GM21529 (cell line): ENCODE results near the gene P2RY6.
A peak's percentile ranks its signal among the peaks of the same experiment; 100 is the strongest.

Experiments used
- ATAC-seq: cut with Tn5 transposase; IDR thresholded peaks from one replicate; pipeline ENCODE4 v1.9.1; 2021; ENCODE audit not compliant: unreplicated experiment

P2RY6 gene

DNA sequence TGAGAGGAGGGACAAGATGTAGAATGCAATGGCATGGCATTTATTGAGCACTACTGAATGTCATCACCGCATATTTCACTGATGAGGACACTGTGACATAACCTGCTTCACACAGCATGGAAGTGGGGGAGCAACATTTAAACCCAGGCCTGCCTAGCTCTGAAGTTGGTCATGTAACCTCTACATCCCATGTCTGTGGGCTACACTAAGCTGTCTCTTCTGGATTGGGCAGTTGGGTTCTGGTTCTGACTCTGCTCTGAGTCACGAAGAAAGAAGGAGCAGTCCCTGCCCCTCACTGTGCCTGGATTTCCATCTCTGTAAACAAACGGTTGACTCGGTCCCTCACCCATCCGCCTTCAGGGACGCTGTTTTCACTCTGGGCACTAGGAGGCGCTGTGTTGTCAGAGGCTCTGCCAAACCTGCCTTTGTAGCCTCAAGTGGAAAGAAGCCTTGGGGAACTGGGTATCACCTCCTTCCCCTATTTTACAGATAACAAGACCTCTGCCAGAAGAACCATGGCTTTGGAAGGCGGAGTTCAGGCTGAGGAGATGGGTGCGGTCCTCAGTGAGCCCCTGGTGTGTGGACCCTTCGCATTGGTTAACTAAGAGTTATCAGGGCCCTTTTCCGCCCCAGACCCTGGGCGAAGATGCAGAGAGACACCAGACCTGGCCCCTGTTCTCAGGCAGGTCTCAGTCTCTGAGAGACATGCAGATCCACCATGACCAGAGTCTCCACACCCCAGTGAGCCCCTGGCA lies 23.3 kb downstream of the P2RY6 start:
- ATAC-seq, result peak; percentile 62

DNA sequence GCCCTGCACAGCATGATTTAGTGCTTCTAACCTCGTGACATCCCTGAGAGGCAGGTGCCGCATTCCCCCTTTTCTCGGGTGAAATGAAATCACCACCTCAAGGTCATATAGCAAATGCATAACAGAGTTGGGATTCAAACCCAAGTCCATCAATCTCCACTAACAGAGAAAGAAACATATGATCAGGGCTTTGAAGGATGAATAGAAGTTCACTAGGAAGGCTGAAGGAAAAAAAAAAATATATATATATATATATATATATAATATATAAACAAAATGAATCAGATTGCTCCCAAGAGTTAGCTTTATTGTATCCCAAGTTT lies 23.8 kb downstream of the P2RY6 start:
- no peak for ATAC-seq

DNA sequence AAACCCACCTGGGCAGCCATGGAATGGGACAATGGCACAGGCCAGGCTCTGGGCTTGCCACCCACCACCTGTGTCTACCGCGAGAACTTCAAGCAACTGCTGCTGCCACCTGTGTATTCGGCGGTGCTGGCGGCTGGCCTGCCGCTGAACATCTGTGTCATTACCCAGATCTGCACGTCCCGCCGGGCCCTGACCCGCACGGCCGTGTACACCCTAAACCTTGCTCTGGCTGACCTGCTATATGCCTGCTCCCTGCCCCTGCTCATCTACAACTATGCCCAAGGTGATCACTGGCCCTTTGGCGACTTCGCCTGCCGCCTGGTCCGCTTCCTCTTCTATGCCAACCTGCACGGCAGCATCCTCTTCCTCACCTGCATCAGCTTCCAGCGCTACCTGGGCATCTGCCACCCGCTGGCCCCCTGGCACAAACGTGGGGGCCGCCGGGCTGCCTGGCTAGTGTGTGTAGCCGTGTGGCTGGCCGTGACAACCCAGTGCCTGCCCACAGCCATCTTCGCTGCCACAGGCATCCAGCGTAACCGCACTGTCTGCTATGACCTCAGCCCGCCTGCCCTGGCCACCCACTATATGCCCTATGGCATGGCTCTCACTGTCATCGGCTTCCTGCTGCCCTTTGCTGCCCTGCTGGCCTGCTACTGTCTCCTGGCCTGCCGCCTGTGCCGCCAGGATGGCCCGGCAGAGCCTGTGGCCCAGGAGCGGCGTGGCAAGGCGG lies 24.5 kb downstream of the P2RY6 start:
- no peak for ATAC-seq

DNA sequence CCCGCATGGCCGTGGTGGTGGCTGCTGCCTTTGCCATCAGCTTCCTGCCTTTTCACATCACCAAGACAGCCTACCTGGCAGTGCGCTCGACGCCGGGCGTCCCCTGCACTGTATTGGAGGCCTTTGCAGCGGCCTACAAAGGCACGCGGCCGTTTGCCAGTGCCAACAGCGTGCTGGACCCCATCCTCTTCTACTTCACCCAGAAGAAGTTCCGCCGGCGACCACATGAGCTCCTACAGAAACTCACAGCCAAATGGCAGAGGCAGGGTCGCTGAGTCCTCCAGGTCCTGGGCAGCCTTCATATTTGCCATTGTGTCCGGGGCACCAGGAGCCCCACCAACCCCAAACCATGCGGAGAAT lies 25.1 kb downstream of the P2RY6 start:
- ATAC-seq, result no peak

DNA sequence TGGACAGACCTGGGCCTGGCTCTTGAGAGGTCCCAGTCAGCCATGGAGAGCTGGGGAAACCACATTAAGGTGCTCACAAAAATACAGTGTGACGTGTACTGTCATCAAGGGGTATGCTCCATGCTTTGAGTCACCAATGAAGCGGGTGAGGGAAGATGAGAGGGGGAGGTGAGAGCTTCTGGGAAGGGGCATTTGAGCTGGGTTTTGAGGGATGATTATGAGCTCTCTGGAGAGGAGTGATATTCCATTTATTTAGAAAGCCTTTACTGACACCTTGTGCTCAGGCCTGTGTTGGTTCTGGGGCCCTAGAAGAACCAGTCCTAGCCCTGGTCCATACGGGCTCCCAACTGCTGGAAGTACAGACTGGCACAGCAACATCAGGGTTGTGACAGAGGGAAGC lies 25.6 kb downstream of the P2RY6 start:
- ATAC-seq, result no peak

DNA sequence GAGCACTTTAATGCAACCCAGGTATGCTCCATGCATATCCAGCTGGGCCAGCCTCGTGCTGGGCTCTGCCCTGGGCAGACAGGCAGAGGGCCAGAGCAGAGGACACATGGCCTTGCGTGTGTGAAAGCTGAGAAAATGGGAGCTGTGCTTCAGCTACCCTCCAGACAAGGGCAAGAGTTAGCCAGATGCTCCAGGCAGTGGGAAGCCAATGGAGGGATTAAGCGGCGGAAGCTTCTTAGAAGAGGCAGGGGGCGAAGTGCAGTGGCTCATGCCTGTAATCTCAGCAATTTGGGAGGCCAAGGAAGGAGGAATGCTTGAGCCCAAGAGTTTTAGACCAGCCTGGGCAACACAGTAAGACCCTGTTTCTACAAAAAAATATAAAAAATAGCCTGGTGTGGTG lies 26.1 kb downstream of the P2RY6 start:
- no peak for ATAC-seq

DNA sequence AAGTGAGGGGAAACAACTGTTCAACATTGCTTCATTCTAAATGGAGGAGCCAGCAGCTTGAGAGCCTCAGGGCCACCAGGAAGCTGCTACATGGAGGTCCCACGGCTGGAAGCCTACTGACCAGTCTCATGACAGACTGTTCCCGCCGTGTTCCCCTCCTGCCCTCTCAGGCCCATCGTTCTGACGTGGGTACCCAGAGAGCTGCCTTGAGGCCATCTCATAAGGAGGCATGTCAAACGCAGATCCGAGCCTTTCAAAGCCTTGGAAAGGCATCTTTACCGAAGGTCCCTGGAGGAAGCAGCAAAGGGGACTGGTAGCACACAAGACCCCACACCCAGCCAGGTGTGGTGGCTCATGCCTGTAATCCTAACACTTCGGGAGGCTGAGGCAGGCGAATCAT lies 27.6 kb downstream of the P2RY6 start:
- no peak for ATAC-seq

DNA sequence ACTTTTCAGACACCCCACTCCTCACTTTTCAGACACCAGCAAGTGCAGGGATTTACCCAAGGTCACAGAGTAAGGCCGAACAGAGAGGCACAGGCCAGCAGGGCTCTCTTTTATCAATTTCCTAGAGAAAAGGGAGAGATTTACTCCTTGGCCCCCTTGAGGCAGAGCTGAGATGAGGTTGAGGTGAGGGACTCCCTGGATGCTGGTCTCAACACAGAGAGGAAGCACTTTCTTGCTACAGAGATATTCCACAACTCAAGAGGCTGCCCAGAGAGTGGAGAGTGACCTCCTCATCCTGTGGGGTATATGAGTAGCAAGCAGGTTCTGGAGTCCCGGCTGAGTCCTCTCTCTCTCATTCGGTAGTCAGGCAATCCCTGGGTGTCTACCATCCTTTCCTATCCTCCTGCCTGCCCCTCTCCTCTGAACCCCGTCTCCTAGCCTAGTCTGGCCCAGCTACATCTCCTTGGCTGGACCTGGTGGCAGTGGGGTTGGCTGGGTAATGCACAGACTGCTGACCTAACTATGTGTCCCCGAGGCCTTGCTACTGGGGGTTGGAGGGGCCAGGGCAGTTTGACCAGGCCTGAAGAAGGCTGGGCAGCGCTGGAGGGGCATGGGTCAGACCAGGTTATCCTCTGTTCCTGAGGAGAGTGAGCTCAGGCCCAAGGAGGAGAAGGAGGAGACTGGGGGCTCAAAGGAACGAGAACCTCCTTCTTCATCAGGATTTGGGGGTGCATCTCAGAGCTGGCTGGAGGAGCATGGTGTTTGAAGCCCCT lies 34.1 kb downstream of the P2RY6 start:
- ATAC-seq, result no peak

DNA sequence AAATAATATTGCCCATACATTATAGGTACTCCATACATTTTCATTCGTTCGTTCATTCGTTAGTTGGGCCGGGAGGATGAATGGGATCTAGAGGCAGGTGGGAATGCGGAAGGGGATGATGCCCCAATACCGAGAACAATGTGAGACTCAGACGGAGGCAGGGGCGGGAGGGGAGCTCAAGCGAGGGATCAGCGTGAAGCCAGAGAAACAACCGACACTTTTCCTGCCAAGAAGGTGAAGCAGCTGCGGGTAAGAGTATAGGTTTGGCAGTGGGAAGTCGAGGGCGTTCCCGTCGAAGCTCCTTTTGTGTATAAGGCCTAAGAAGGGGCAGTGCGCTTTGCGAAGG lies 34.8 kb downstream of the P2RY6 start:
- no peak for ATAC-seq

DNA sequence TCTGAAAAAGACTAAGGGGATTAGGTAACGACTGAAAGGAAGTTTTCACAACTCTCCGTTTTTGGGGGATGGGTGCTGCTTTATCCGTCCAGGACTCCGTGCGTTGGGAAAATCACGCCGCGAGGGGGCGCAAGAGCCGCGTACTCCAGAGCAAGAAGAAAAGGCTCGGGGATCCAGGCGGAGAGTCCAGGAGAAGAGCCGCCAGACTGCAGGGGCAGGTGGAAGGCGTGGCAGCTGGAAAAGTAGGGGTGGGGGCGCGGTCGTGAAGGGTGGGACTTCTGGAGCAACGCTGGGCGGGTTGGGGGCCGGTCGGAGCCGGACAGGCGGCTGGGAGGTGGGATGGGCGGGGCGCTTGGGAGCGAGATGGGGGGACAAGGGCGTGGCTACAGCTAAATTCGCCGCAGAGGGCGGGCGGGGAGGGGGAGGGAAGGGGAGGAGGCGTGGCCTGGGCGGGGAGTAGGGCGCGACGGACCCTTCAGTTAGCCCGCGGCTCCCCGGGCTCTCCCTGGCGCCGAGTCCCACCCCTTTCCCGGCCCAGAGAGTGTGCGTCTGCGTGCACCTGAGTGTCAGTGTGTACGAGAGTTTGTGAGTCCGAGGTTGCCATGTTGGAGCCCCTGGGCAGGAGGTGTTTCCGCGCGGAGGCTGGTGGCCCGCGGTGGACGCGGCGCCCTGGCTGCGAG lies 35.3 kb downstream of the P2RY6 start:
- peak; percentile 60 for ATAC-seq

DNA sequence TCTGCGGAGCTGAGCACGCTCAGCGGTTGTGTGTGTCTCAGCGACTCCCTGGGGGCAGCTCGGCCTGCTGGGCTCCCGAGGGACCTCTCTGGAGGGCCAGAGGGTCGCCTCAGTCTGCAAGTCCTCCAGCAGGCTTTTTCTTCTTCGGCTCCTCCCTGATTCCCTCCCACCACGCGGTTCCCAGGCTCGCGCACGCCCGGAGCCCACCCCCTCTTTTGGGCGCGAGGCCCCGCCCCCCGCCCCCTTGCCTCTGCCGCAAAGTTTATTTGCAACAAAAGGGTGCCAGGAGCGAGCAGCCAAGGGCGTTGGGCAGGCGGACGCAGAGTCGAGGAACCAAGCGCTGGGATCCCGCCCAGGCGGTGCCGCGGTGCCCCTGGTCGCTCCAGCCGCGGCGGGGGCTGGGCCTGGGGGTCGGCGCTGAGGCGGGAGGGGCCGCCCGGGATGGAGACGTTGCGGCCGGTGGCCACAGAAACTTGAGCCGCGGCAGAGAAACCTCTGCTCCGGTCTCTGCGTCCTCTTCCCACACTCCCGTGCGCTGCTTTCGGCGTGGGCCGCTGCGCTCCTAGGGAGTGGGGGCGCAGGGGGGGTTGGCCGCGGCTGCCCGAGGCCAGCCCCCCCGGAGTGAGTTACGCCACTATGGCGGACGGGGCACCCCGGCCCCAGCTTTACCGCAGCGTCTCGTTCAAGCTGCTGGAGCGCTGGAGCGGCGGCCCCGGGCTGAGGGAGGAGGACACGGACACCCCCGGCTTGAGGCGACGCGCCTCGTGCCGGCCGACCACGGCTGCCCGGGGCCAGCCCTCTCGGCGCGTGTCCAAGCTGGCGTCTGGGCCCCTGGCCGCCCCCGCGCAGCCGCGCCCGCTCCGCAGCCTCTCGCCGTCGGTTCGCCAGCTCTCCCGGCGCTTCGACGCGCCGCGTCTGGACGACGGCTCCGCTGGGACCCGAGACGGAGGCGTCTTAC lies 36.1 kb downstream of the P2RY6 start, which contains the start of gene ARHGEF17:
ARHGEF17 (plus strand) TSS at position 274 of the 958 bp plus-strand sequence; CDS start at position 637, 363 bp downstream.
- peak; percentile 36 for ATAC-seq

DNA sequence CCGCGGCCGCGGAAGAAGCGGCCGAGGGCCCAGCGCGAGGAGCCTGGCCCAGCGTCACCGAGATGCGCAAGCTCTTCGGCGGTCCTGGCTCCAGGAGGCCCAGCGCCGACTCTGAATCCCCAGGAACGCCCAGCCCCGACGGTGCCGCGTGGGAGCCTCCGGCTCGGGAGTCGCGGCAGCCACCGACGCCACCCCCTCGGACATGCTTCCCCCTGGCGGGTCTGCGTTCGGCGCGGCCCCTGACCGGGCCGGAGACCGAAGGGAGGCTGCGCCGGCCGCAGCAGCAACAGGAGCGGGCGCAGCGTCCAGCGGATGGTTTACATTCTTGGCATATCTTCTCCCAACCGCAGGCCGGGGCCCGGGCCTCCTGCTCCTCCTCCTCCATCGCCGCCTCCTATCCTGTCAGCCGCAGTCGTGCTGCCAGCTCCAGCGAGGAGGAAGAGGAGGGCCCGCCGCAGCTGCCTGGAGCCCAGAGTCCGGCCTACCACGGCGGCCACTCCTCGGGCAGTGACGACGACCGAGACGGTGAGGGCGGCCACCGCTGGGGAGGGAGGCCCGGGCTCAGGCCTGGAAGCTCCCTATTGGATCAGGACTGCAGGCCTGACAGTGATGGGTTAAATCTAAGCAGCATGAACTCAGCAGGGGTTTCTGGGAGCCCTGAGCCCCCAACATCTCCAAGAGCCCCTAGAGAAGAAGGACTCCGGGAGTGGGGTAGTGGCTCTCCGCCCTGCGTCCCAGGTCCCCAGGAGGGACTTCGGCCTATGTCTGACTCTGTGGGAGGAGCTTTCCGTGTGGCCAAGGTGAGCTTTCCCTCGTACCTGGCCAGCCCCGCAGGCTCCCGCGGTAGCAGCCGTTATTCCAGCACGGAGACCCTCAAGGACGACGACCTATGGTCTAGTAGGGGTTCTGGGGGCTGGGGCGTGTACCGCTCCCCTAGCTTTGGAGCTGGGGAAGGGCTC lies 37.1 kb downstream of the P2RY6 start:
- peak; percentile 1 for ATAC-seq

DNA sequence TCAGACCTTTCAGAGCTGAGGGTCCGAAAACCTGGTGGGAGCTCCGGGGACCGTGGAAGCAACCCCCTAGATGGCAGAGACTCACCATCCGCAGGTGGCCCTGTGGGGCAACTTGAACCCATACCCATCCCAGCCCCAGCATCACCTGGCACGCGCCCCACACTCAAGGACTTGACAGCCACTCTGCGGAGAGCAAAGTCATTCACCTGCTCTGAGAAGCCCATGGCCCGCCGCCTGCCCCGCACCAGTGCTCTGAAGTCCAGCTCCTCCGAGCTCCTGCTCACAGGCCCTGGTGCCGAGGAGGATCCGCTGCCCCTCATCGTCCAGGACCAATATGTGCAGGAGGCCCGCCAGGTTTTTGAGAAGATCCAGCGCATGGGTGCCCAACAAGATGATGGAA lies 37.9 kb downstream of the P2RY6 start:
- no peak for ATAC-seq

DNA sequence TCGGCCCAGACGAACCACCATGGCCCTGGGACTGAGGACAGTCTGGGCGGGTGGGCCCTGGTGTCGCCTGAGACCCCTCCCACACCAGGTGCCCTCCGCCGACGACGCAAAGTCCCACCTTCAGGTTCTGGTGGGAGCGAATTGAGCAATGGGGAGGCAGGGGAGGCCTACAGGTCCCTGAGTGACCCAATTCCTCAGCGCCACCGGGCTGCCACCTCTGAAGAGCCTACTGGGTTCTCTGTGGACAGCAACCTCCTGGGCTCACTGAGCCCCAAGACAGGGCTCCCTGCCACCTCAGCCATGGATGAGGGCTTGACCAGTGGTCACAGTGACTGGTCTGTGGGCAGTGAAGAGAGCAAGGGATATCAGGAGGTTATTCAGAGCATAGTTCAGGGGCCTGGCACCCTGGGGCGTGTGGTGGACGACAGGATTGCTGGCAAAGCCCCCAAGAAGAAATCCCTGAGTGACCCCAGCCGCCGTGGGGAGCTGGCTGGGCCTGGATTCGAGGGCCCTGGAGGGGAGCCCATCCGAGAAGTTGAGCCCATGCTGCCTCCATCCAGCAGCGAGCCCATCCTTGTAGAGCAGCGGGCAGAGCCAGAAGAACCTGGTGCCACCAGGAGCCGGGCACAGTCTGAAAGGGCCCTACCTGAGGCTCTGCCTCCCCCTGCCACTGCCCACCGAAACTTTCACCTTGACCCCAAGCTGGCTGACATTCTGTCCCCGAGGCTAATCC lies 38.7 kb downstream of the P2RY6 start:
- no peak for ATAC-seq

DNA sequence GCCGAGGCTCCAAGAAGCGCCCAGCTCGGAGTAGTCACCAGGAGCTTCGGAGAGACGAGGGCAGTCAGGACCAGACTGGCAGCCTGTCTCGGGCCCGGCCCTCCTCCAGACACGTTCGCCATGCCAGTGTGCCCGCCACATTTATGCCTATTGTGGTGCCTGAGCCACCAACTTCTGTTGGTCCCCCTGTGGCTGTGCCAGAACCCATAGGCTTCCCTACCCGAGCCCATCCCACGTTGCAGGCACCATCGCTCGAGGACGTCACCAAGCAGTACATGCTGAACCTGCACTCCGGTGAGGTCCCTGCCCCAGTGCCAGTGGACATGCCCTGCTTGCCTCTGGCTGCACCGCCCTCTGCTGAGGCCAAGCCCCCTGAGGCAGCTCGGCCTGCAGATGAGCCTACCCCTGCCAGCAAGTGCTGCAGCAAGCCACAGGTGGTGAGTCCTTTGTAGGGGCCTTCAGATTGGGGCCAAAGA lies 39.3 kb downstream of the P2RY6 start:
- ATAC-seq, result no peak

DNA sequence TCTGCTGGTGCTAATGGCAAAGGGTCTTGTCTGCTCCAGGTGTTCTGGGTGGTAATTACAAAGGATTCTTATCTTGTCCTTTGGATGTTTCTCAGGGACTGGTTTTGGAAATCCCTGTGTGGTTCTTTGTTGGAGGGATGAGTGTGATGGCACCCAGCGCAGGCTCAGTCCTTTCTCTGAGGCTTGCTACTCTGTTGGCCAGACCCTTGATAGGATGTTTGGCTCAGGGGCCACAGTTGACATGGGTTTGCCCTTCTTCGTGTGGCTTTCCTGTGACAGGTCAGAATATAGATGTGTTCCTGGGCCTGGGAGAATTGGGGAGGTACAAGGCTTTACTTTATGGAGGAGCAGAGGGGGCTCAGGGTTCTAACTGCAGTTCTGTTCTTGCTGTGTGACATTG lies 39.9 kb downstream of the P2RY6 start:
- no peak for ATAC-seq

DNA sequence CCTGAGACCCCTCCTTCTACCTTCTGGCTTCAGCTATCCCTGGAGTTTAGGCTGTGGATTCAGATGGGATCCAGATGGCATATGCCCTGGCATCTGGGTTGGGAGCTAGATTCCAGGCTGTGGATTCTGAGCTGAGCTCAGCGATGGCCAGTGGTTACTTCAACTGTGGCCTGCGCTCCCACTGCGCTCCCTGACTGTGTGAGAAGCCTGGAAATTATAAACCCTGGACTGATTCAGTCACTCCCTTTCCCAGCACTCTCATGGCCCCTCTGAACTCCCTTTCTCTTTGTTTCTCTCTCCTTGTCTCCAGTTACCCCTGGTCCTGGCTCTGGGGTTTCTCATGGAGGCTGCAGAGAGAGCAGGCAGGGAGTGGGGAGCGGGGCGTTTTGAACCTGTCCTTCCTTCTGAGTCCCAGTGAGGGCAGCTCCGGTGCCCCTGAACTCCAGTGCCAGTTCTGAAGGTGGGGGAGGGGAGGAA lies 40.8 kb downstream of the P2RY6 start:
- no peak for ATAC-seq

DNA sequence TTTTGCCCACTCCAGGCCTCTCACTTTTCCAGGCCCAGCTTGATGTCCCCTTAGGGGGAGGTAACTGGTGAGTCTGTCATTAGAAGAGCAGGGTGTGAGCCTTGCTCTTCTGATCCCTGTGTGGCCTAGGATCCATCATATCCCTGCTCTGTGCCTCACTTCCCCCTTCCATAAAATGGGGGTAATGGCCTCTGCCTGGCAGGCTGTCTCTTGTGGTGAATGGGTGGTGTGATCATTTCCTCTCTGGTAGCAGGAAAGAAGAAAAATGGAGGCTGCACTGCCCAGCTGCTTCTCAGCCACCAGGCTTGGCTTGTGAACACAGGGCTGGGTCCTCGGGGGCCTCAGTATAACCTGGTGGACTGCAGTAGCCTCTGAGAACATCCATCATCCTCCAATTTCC lies 41.5 kb downstream of the P2RY6 start:
- ATAC-seq, result no peak
